HepG2 (cell line): ENCODE data around the gene UGT1A4. TPM values are rescaled to one million over a fixed set of nuclear protein-coding genes. Genes with fewer than 3 reads are reported as not detected.

Experiments
- ATAC-seq: fragments of 200-7000 bp; cut with Tn5 transposase; 3 replicates; pipeline ENCODE4 v1.9.1; 2020; ENCODE audit warnings: mild to moderate bottlenecking, moderate library complexity
- BruUV-seq: library from RNA; stranded (reverse); fragments of 400-500 nt; replicated peaks from 2 replicates; lab custom pipeline; 2021; lab: Mats Ljungman, UMichigan
- CTCF ChIA-PET: fragments of 300-600 bp; formaldehyde crosslinking; extraction: SDS; loops from one replicate; lab custom pipeline; 2021; ENCODE audit warnings: low total read pairs, inconsistent platforms, low intra/inter-chr PET ratio; lab: Yijun Ruan, JAX
- POLR2A ChIA-PET: fragments of 350-600 bp; sonication (Branson Sonifier 250); formaldehyde crosslinking; loops from one replicate; lab custom pipeline; 2020; ENCODE audit warnings: antibody characterized with exemption, inconsistent platforms; lab: Yijun Ruan, JAX
- DNase-seq: peaks from one replicate; pipeline ENCODE4 v3.0.0-alpha.2; 2015; ENCODE audit warnings: low spot score
- FAIRE-seq: peaks from 3 replicates; lab custom pipeline; 2011; peaks lifted over from hg19 to GRCh38; lab: Jason Lieb, UNC
- H2AFZ ChIP-seq: one replicate; pipeline ENCODE4 v1.6.1; 2011; ENCODE audit warnings: low read length, inconsistent platforms
- H3K27ac ChIP-seq: fragments of 300-600 bp; 3 replicates; pipeline ENCODE4 v1.8.0; 2011; ENCODE audit warnings: mixed run types, mild to moderate bottlenecking, mixed read lengths, low read length, inconsistent platforms; ENCODE audit not compliant: insufficient read depth; ENCODE audit errors: extremely low read length
- H3K27me3 ChIP-seq, 2 experiments: fragments of 200-600 bp in 1 of 2; 2 replicates in 1 of 2; 3 replicates in 1 of 2; pipeline versions ENCODE4 v1.6.0 to v1.8.0; 2011; ENCODE audit warnings: low read length in 2 of 2, mild to moderate bottlenecking in 2 of 2, moderate library complexity in 2 of 2, inconsistent platforms in 1 of 2; ENCODE audit not compliant: insufficient read depth in 2 of 2, control insufficient read depth in 1 of 2
- H3K36me3 ChIP-seq, 2 experiments: fragments of 200-600 bp in 1 of 2; replicated peaks in 1 of 2; 2 replicates in 1 of 2; 3 replicates in 1 of 2; pipeline versions ENCODE4 v1.5.1 to v1.8.0; 2011; ENCODE audit warnings: low read length in 2 of 2, inconsistent platforms in 1 of 2; ENCODE audit not compliant: insufficient read depth in 2 of 2, control insufficient read depth in 1 of 2
- H3K4me1 ChIP-seq: 2 replicates; pipeline ENCODE4 v1.5.1; 2012; ENCODE audit warnings: low read length, inconsistent platforms; ENCODE audit not compliant: insufficient read depth
- H3K4me2 ChIP-seq: 2 replicates; pipeline ENCODE4 v1.6.0; 2011; ENCODE audit warnings: low read depth, low read length, inconsistent platforms
- H3K4me3 ChIP-seq, 3 experiments: fragments of 200-600 bp in 1 of 3; sonication (generic), shearing (Covaris generic) in 1 of 3; replicated peaks in 1 of 3; 2 replicates each; pipeline ENCODE4 v1.5.1; 2011 to 2016; ENCODE audit warnings: low read length in 3 of 3, inconsistent platforms in 2 of 3, low read depth in 2 of 3, mild to moderate bottlenecking in 2 of 3, control low read depth in 1 of 3, mixed read lengths in 1 of 3; ENCODE audit not compliant: insufficient read depth in 1 of 3
- H3K79me2 ChIP-seq: one replicate; pipeline ENCODE4 v1.6.1; 2011; ENCODE audit warnings: low read length, inconsistent platforms; ENCODE audit not compliant: insufficient read depth
- H3K9ac ChIP-seq: 2 replicates; pipeline ENCODE4 v1.6.0; 2011; ENCODE audit warnings: mild to moderate bottlenecking, low read depth, low read length, inconsistent platforms; ENCODE audit not compliant: insufficient read depth
- H3K9me3 ChIP-seq: 2 replicates; pipeline ENCODE4 v1.5.1; 2012; ENCODE audit warnings: mild to moderate bottlenecking, low read length
- H4K20me1 ChIP-seq: 2 replicates; pipeline ENCODE4 v1.6.0; 2011; ENCODE audit warnings: inconsistent platforms, mild to moderate bottlenecking, low read length, moderate library complexity; ENCODE audit not compliant: insufficient read depth
- HNRNPK ChIP-seq: fragments of 200-400 bp; formaldehyde crosslinking; IDR thresholded peaks from 2 replicates; pipeline ENCODE4 v1.6.1; 2018; ENCODE audit warnings: low read length, low read depth, moderate library complexity, mild to moderate bottlenecking; ENCODE audit not compliant: poor library complexity, severe bottlenecking
- HNRNPL ChIP-seq: fragments of 200-400 bp; formaldehyde crosslinking; IDR thresholded peaks from 2 replicates; pipeline ENCODE4 v1.6.1; 2017; ENCODE audit warnings: mild to moderate bottlenecking, low read depth, low read length
- TIGD3 ChIP-seq: sonication (generic); formaldehyde crosslinking; IDR thresholded peaks from 2 replicates; pipeline ENCODE4 v1.5.1; 2020; ENCODE audit warnings: mild to moderate bottlenecking, missing genetic modification reagents, borderline replicate concordance
- ZNF552 ChIP-seq: sonication (generic); formaldehyde crosslinking; IDR thresholded peaks from 2 replicates; pipeline ENCODE4 v1.9.0; 2022; ENCODE audit warnings: missing genetic modification reagents, mild to moderate bottlenecking, borderline replicate concordance
- WGBS: methylation state at CpG from one replicate; pipeline ENCODE4 v1.1.6; 2017; ENCODE audit warnings: low lambda C conversion rate; 5-methylcytosine and 5-hydroxymethylcytosine counted together
- in situ Hi-C: cut with HindIII; loops from 2 replicates; pipeline ENCODE4 v1.10.0; 2017; ENCODE audit warnings: low pct_unique_long_range_greater_than_20kb; ENCODE audit not compliant: extremely low pct_ligation_motif_present
- intact Hi-C: fragments of 100-400 bp; cut with micrococcal nuclease; formaldehyde crosslinking; loops from one replicate; pipeline ENCODE4 v1.10.0; 2022; ENCODE audit not compliant: unreplicated experiment
- polyA plus RNA-seq, 8 experiments: library from polyadenylated mRNA; depleted of rRNA in 3 of 8; stranded (reverse) in 7 of 8; unstranded in 1 of 8; fragments of >200 nt; fragmentation: Illumina TruSeq in 4 of 8; extraction: Trizol in 4 of 8; gene quantifications; 2 replicates each; pipeline versions ENCODE4 v1.2.1 to v1.2.3, GENCODE V29; 2011 to 2016; ENCODE audit warnings: low read depth in 4 of 8, missing spikeins in 1 of 8, mixed read lengths in 1 of 8; ENCODE audit not compliant: insufficient read depth in 1 of 8
- total RNA-seq, 5 experiments: library from RNA; depleted of rRNA; stranded (reverse); fragments of >200 nt; fragmentation: Illumina TruSeq; extraction: Trizol; gene quantifications; 2 replicates each; pipeline ENCODE4 v1.2.3, GENCODE V29; 2016; ENCODE audit warnings: low read depth in 1 of 5
- TF ChIP-seq, protein P1 (sequence below): sonication (generic); formaldehyde crosslinking; IDR thresholded peaks from 2 replicates; pipeline ENCODE4 v1.4.0; 2020; ENCODE audit warnings: missing genetic modification reagents

Gene UGT1A4
- total and polyA plus RNA-seq, 2 of the 13 experiments (the other 11 are each of a cell fraction or from before 2014, with no cell fraction given), result not detected

GRCh38 chr2:233679196-233679595 is 39.3 kb upstream of the UGT1A4 start:
- Histone ChIP-seq H3K27me3 (no peaks in the 10 kb centered on the region), H2AFZ (no peak overlapping the region), H3K79me2 (no peaks in the 10 kb centered on the region), H3K27ac (no peak overlapping the region), H4K20me1 (no peaks in the 10 kb centered on the region), H3K4me3 (no peak overlapping the region), H3K4me2 (no peak overlapping the region), H3K4me1 (no peaks in the 10 kb centered on the region), H3K36me3 (no peaks in the 10 kb centered on the region), H3K9me3 (no peaks in the 10 kb centered on the region), H3K9ac (no peak overlapping the region)
- ATAC-seq, result no peak
- intact Hi-C loops (no loop called here), in situ Hi-C loops (no loop called here)
- no peak for DNase-seq
- TF ChIP-seq, protein P1, sequence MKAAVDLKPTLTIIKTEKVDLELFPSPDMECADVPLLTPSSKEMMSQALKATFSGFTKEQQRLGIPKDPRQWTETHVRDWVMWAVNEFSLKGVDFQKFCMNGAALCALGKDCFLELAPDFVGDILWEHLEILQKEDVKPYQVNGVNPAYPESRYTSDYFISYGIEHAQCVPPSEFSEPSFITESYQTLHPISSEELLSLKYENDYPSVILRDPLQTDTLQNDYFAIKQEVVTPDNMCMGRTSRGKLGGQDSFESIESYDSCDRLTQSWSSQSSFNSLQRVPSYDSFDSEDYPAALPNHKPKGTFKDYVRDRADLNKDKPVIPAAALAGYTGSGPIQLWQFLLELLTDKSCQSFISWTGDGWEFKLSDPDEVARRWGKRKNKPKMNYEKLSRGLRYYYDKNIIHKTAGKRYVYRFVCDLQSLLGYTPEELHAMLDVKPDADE, result no peak
- TF ChIP-seq TIGD3 (CRISPR knock-in tag) (no peak), ZNF552 (CRISPR knock-in tag) (no peak), HNRNPL (no peak), HNRNPK (no peak)
- ChIA-PET POLR2A (no interaction called here), CTCF (no interaction called here)
- BruUV-seq, result no TSS peak
- FAIRE-seq, result no peak
- 38% methylated on average over 4 of the region's 4 CpGs for WGBS
